GM21381 (cell line): ENCODE measurements around the gene ZNF641.
"Not testable (repeated sequence)": the region's sequence is repeated elsewhere in the genome, so short reads cannot be mapped to it uniquely, and the experiment has no call there.

Source experiments
- ATAC-seq: cut with Tn5 transposase; IDR thresholded peaks from one replicate; pipeline ENCODE4 v1.9.1; 2021; ENCODE audit warnings: mild to moderate bottlenecking, moderate library complexity; ENCODE audit not compliant: unreplicated experiment

The ZNF641 gene

GRCh38 chr12:48336061-48336460, 14.7 kb downstream of the ZNF641 start:
- ATAC-seq: no peak

DNA sequence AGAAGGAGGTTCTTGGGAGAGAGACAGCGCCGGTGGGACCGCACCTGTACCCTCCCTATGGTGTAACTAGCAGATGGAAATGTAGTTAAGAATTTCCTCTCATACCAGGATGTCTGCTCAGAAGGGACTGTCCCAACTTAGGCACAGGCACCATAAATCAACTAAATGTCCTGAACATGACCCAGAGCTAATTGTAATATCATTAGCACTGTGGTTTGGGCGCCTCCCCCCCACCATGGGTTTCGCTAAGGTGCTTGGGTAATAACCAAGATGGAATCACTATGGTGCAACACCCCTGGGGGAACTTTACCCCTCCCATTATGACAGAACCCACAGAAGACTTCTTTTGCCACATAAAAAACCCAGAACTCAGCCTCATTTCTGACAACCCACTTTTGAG, 15.9 kb downstream of the ZNF641 start:
- no peak for ATAC-seq

GRCh38 chr12:48333680-48334079, 17.0 kb downstream of the ZNF641 start:
- ATAC-seq: not testable (repeated sequence)

- ATAC-seq: no peak
These were observed 19.3 kb downstream of the ZNF641 start for GRCh38 chr12:48331399-48331798.

- ATAC-seq: no peak
These were observed 21.4 kb downstream of the ZNF641 start for GRCh38 chr12:48329199-48329939.

DNA sequence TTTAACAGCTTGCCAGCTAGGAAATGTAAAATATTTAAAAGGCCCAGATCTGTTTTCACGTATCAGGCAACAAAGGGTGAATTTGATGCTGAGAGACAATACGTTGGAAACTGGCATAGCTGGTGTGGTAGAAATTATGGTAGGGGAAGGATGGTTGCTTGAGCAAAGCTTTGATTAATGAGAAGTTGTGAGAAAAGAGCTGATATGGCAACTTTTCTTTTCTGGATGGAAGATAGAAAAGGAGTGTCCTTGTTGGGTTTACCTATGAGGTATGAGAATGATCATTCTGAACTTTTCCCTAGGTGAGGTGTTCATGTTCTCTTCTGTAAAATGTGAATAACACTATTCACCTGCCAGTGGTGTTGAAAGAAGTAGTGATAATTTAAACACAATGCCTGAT, 34.2 kb downstream of the ZNF641 start:
- no peak for ATAC-seq

DNA sequence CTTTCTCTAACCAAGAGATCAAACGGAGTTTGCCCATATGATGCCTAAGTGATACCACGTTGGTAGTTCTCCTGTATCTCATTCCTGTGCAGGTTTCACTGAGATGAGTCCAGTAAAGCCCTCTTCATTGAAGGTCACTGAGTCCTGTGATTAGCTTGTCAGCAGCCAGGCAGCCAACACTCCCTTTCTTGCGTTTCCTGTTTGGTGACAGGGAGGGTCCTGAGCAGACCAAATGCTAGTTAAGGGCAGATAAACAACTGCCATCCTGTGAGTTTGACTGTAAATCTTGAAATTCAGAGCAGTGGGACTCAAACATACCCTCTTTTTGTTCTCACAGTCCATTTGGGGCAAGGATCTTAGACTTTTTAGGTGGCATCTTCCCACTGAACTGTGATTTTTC, 39.4 kb downstream of the ZNF641 start:
- ATAC-seq: no peak

DNA sequence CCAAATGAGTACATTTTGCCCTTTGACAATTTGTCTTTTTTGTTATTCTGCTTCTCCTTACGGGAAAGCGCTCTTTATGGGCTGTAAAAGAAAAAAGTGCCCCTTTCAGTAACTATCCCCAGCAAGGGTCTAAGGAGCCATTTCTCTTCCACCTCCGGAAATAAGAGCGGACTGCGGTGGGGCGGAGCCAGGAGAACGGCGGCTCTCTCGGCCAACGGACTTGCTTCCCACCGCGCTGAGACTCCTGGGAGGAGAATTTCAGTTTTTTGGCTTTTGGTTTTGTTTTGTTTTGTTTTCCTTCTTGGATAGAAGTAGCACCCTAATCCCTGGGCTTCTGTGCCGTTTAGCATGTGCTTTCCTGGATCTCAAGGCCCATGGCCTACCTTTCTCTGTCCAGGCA, 43.5 kb downstream of the ZNF641 start:
- no peak for ATAC-seq

DNA sequence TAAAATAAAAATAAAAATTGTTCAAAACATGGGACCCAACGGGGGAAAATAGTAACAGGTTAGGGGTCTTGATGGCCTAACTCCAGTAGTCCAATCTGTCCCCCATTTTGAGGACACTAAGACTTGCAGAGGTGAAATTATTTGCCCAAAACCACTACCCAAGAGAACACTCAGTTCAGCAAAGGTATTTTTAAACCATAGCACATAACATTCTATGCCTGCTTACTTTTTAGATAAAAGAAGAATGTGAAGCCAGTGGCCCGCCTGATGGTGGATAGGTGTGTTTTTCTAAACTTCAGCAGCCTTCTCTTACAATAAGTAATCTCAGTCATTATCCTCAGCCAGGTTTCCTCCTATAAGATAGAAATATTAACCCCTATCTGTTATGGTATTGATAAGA, 45.5 kb downstream of the ZNF641 start:
- no peak for ATAC-seq

DNA sequence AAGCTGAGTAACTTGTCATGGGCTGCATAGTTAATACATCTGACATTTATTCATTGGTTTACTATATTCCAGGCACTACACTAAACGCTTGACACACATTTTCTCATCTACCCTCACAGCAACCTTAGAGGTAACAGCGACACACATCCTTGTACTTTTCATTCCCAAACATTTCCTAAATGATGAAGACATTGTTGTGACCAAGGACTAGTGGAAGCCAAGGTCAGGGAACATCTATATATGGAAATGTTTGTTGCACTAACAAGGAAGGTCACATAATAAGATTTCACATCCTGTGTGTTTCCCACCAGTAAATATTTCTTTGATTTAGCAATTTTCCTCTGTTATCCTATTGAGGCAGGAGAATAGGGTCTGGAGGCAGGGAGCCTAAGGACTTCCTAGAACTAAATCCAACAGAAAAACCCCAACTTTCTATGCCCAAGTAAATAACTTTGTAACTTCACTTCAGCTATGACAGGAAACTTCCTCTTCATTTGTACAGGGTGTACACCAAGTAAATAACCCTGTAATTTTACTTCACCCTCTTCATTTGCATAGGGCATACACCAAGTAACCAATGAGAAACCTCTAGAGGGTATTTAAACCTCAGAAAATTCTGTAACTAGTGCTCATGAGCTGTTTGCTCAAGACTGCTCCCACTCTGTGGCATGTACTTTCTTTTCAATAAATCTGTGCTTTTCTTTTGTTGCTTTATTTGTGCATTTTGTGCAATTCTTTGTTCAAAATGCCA, 48.4 kb downstream of the ZNF641 start:
- no peak for ATAC-seq

GRCh38 chr12:48300774-48301173, 49.9 kb downstream of the ZNF641 start:
- no peak for ATAC-seq

GRCh38 chr12:48296586-48297282, 54.0 kb downstream of the ZNF641 start:
- ATAC-seq: no peak

DNA sequence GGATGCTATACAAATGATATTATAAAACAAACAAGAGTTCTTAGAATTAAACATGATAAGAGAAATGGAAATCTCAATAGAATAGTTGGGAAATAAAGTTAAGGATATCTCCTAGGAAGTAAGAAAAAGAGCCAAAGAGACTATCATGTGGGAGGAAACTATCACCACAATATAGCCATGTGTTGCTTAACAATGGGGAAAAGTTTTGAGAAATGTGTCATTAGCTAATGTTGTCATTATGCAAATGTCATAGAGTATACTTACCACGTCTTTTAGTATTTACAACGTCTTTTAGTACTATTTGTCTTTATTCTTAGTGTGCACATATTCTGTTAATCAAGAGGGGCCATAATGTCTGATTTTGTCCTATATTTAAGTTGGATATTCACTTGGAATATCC, 58.7 kb downstream of the ZNF641 start:
- no peak for ATAC-seq

DNA sequence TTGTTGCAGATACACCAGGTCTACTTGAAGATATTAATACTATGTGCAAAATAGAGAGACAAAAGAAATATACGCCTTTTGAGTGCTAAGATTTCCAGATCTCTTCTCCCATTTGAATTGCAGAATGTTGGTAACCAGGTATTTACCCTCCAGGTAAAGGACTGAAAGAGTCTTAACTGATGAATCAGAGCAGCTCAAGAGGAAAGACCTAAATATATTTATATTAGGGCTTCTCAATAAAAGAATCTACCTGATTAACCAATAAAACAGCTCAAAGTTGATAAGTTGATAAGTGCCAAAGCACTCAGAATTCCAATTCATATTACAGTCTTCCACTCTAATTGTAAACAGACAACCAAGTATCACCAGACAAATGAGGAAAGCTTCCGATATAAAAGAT, 59.2 kb downstream of the ZNF641 start:
- ATAC-seq: no peak

GRCh38 chr12:48288387-48289268, 62.1 kb downstream of the ZNF641 start:
- no peak for ATAC-seq
